Activated naive CD4-positive, alpha-beta T cell treated with anti-CD3 and anti-CD28 coated beads, Interleukin-2, amount 10 ng/mL, durations not matched to agents 7 days and 5 days (primary cell): ENCODE data around the gene AGAP1.

ENCODE experiments used
- CTCF ChIA-PET: fragments of 350-600 bp; sonication (Branson Sonifier 250); formaldehyde crosslinking; loops from one replicate; lab custom pipeline; 2021; ENCODE audit warnings: antibody characterized with exemption; lab: Charles Lee
- DNase-seq: peaks from one replicate; pipeline ENCODE4 v3.0.0-alpha.2; 2020
- H3K27ac Mint-ChIP-seq: one replicate; pipeline ENCODE4 v1.8.0; 2021; ENCODE audit warnings: mild to moderate bottlenecking, moderate library complexity, mixed read lengths
- H3K27me3 Mint-ChIP-seq: one replicate; pipeline ENCODE4 v1.8.0; 2021; ENCODE audit warnings: mild to moderate bottlenecking, mixed read lengths
- H3K36me3 Mint-ChIP-seq: one replicate; pipeline ENCODE4 v1.8.0; 2021; ENCODE audit warnings: mixed read lengths
- H3K4me1 Mint-ChIP-seq: one replicate; pipeline ENCODE4 v1.8.0; 2021; ENCODE audit warnings: mixed read lengths
- H3K4me3 Mint-ChIP-seq: one replicate; pipeline ENCODE4 v1.8.0; 2021; ENCODE audit warnings: mild to moderate bottlenecking, moderate library complexity, mixed read lengths
- H3K9me3 Mint-ChIP-seq: one replicate; pipeline ENCODE4 v1.8.0; 2021; ENCODE audit warnings: mixed read lengths

The AGAP1 gene

GRCh38 chr2:235812185-235812665 is 318.4 kb downstream of the AGAP1 start:
- Mint-ChIP-seq H3K27ac (no peak overlapping the region), H3K4me1 (no peaks in the 10 kb centered on the region), H3K4me3 (no peak overlapping the region), H3K36me3 (no peaks in the 10 kb centered on the region), H3K9me3 (no peaks in the 10 kb centered on the region), H3K27me3 (no peaks in the 10 kb centered on the region)
- CTCF ChIA-PET: no interaction called here
- no peak for DNase-seq

GRCh38 chr2:235813398-235813797 is 319.6 kb downstream of the AGAP1 start:
- Mint-ChIP-seq H3K9me3 (no peaks in the 10 kb centered on the region), H3K4me1 (no peaks in the 10 kb centered on the region), H3K4me3 (no peak overlapping the region), H3K27me3 (no peaks in the 10 kb centered on the region), H3K27ac (no peak overlapping the region), H3K36me3 (no peaks in the 10 kb centered on the region)
- DNase-seq: no peak
- CTCF ChIA-PET: no interaction called here

- CTCF ChIA-PET: no interaction called here
These were observed 326.7 kb downstream of the AGAP1 start for GRCh38 chr2:235820571-235820970.

GRCh38 chr2:235824331-235824730 is 330.5 kb downstream of the AGAP1 start:
- H3K9me3 Mint-ChIP-seq: no peaks in the 10 kb centered on the region
- peaks cover 3% of the 10 kb centered on the region for H3K27me3 Mint-ChIP-seq
- H3K36me3 Mint-ChIP-seq: no peaks in the 10 kb centered on the region
- H3K4me1 Mint-ChIP-seq: no peaks in the 10 kb centered on the region
- CTCF ChIA-PET: no interaction called here
- no peak overlapping the region for H3K4me3 Mint-ChIP-seq
- DNase-seq: no peak
- no peak overlapping the region for H3K27ac Mint-ChIP-seq

More at GRCh38 chr2:235820571-235820970, 326.7 kb downstream of the AGAP1 start:
- H3K4me1 Mint-ChIP-seq: no peaks in the 10 kb centered on the region
- H3K36me3 Mint-ChIP-seq: no peaks in the 10 kb centered on the region
- H3K27ac Mint-ChIP-seq: no peak overlapping the region
- DNase-seq: no peak
- peaks cover 3% of the 10 kb centered on the region for H3K27me3 Mint-ChIP-seq
- no peaks in the 10 kb centered on the region for H3K9me3 Mint-ChIP-seq
- H3K4me3 Mint-ChIP-seq: no peak overlapping the region

- H3K9me3 Mint-ChIP-seq: no peaks in the 10 kb centered on the region
- no peaks in the 10 kb centered on the region for H3K4me1 Mint-ChIP-seq
- DNase-seq: no peak
- no peak overlapping the region for H3K27ac Mint-ChIP-seq
- CTCF ChIA-PET: no interaction called here
- no peak overlapping the region for H3K4me3 Mint-ChIP-seq
- H3K27me3 Mint-ChIP-seq: peaks cover 3% of the 10 kb centered on the region
- no peaks in the 10 kb centered on the region for H3K36me3 Mint-ChIP-seq
These were observed 332.1 kb downstream of the AGAP1 start for GRCh38 chr2:235825946-235826345.

- Mint-ChIP-seq H3K36me3 (no peaks in the 10 kb centered on the region), H3K27ac (no peak overlapping the region), H3K4me3 (no peak overlapping the region), H3K9me3 (no peaks in the 10 kb centered on the region), H3K4me1 (no peaks in the 10 kb centered on the region), H3K27me3 (peaks cover 3% of the 10 kb centered on the region)
- no peak for DNase-seq
- CTCF ChIA-PET: no interaction called here
These were observed 333.0 kb downstream of the AGAP1 start for GRCh38 chr2:235826826-235827225.

GRCh38 chr2:235827585-235827992 is 333.7 kb downstream of the AGAP1 start:
- Mint-ChIP-seq H3K27ac (no peak overlapping the region), H3K36me3 (no peaks in the 10 kb centered on the region), H3K4me1 (no peaks in the 10 kb centered on the region), H3K4me3 (no peak overlapping the region), H3K9me3 (no peaks in the 10 kb centered on the region), H3K27me3 (no peaks in the 10 kb centered on the region)
- CTCF ChIA-PET: no interaction called here
- no peak for DNase-seq

- no peak for DNase-seq
- Mint-ChIP-seq H3K27me3 (no peaks in the 10 kb centered on the region), H3K9me3 (no peaks in the 10 kb centered on the region), H3K4me1 (no peaks in the 10 kb centered on the region), H3K4me3 (no peak overlapping the region), H3K36me3 (no peaks in the 10 kb centered on the region), H3K27ac (no peak overlapping the region)
- CTCF ChIA-PET: no interaction called here
These were observed 335.9 kb downstream of the AGAP1 start for GRCh38 chr2:235829726-235830125.

- no peak overlapping the region for H3K4me3 Mint-ChIP-seq
- no peak overlapping the region for H3K27ac Mint-ChIP-seq
- H3K4me1 Mint-ChIP-seq: no peaks in the 10 kb centered on the region
- H3K36me3 Mint-ChIP-seq: no peaks in the 10 kb centered on the region
- DNase-seq: no peak
- CTCF ChIA-PET: no interaction called here
- no peaks in the 10 kb centered on the region for H3K27me3 Mint-ChIP-seq
- H3K9me3 Mint-ChIP-seq: no peaks in the 10 kb centered on the region
These were observed 337.9 kb downstream of the AGAP1 start for GRCh38 chr2:235831755-235832154.

- CTCF ChIA-PET: no interaction called here
- H3K27ac Mint-ChIP-seq: no peak overlapping the region
These were observed 339.1 kb downstream of the AGAP1 start for GRCh38 chr2:235832941-235833340.

GRCh38 chr2:235833971-235834620 is 340.3 kb downstream of the AGAP1 start:
- Mint-ChIP-seq H3K36me3 (no peaks in the 10 kb centered on the region), H3K4me1 (no peaks in the 10 kb centered on the region), H3K27me3 (no peaks in the 10 kb centered on the region), H3K9me3 (no peaks in the 10 kb centered on the region), H3K27ac (no peak overlapping the region), H3K4me3 (no peak overlapping the region)
- DNase-seq: no peak
- CTCF ChIA-PET: no interaction called here

More at GRCh38 chr2:235832941-235833340, 339.1 kb downstream of the AGAP1 start:
- H3K4me3 Mint-ChIP-seq: no peak overlapping the region
- DNase-seq: no peak
- no peaks in the 10 kb centered on the region for H3K9me3 Mint-ChIP-seq
- H3K36me3 Mint-ChIP-seq: no peaks in the 10 kb centered on the region
- H3K4me1 Mint-ChIP-seq: no peaks in the 10 kb centered on the region
- H3K27me3 Mint-ChIP-seq: no peaks in the 10 kb centered on the region

GRCh38 chr2:235834781-235835180 is 340.9 kb downstream of the AGAP1 start:
- H3K4me1 Mint-ChIP-seq: no peaks in the 10 kb centered on the region
- CTCF ChIA-PET: no interaction called here
- no peak for DNase-seq
- H3K4me3 Mint-ChIP-seq: no peak overlapping the region
- H3K36me3 Mint-ChIP-seq: no peaks in the 10 kb centered on the region
- H3K27ac Mint-ChIP-seq: no peak overlapping the region
- H3K9me3 Mint-ChIP-seq: no peaks in the 10 kb centered on the region
- H3K27me3 Mint-ChIP-seq: no peaks in the 10 kb centered on the region

- Mint-ChIP-seq H3K9me3 (no peaks in the 10 kb centered on the region), H3K4me1 (no peaks in the 10 kb centered on the region), H3K36me3 (no peaks in the 10 kb centered on the region), H3K4me3 (no peak overlapping the region), H3K27ac (no peak overlapping the region), H3K27me3 (no peaks in the 10 kb centered on the region)
- no peak for DNase-seq
- CTCF ChIA-PET: no interaction called here
These were observed 342.0 kb downstream of the AGAP1 start for GRCh38 chr2:235835810-235836209.

GRCh38 chr2:235836491-235836911 is 342.7 kb downstream of the AGAP1 start:
- no peak for DNase-seq
- Mint-ChIP-seq H3K4me3 (no peak overlapping the region), H3K4me1 (no peaks in the 10 kb centered on the region), H3K36me3 (no peaks in the 10 kb centered on the region), H3K9me3 (no peaks in the 10 kb centered on the region), H3K27ac (no peak overlapping the region), H3K27me3 (no peaks in the 10 kb centered on the region)
- CTCF ChIA-PET: no interaction called here

GRCh38 chr2:235839226-235839625 is 345.4 kb downstream of the AGAP1 start:
- no peak overlapping the region for H3K27ac Mint-ChIP-seq
- no peaks in the 10 kb centered on the region for H3K4me1 Mint-ChIP-seq
- H3K36me3 Mint-ChIP-seq: no peaks in the 10 kb centered on the region
- no peaks in the 10 kb centered on the region for H3K27me3 Mint-ChIP-seq
- no peak overlapping the region for H3K4me3 Mint-ChIP-seq
- no peak for DNase-seq
- CTCF ChIA-PET: no interaction called here
- no peaks in the 10 kb centered on the region for H3K9me3 Mint-ChIP-seq
